Stimulated activated naive CD4-positive, alpha-beta T cell (primary cell): ENCODE measurements around the gene PLXNB3.
"Not testable (repeated sequence)": the region's sequence is repeated elsewhere in the genome, so short reads cannot be mapped to it uniquely, and the experiment has no call there.

Source experiments
- DNase-seq, 6 experiments: peaks; one replicate each; lab custom pipeline; 2025; lab: John Stamatoyannopoulos, UW

Gene PLXNB3

GRCh38 chrX:153763989-153764755 lies at the start of gene PLXNB3:
Gene PLXNB3 (plus strand): TSS chrX:153764249. CDS start chrX:153765536, 1,287 bp downstream.
- DNase-seq: peak; percentile 27 to 79 (median 67)

GRCh38 chrX:153714256-153714655 lies 49.8 kb upstream of the PLXNB3 start:
- no peak for DNase-seq

- DNase-seq: no peak
Observed at GRCh38 chrX:153717445-153717844, 46.6 kb upstream of the PLXNB3 start.

- no peak for DNase-seq
Observed at GRCh38 chrX:153719238-153719637, 44.8 kb upstream of the PLXNB3 start.

DNA sequence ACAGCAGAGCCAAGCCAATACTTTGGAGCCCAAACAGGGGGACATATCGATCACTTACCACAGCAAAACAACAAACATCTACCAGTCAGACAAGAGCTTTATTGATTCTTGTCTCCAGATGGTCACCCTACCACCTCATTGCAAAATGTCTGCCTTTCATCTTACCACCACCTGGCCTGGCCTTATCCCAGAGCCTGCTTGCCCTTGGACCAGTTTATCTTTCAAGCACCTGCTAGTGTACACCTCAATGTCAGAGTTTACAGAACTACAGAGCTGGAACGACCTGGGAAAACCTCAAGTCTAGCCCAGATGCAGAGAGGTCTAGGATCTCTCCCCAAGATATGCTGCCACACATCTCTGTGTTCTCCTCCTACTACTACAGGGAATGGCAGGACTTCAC lies 44.3 kb upstream of the PLXNB3 start:
- no peak for DNase-seq

GRCh38 chrX:153722704-153723350 lies 41.2 kb upstream of the PLXNB3 start:
- DNase-seq: no peak

- DNase-seq: peak; percentile 33 to 89 (median 78)
Observed at GRCh38 chrX:153723351-153724251, 40.4 kb upstream of the PLXNB3 start.

DNA sequence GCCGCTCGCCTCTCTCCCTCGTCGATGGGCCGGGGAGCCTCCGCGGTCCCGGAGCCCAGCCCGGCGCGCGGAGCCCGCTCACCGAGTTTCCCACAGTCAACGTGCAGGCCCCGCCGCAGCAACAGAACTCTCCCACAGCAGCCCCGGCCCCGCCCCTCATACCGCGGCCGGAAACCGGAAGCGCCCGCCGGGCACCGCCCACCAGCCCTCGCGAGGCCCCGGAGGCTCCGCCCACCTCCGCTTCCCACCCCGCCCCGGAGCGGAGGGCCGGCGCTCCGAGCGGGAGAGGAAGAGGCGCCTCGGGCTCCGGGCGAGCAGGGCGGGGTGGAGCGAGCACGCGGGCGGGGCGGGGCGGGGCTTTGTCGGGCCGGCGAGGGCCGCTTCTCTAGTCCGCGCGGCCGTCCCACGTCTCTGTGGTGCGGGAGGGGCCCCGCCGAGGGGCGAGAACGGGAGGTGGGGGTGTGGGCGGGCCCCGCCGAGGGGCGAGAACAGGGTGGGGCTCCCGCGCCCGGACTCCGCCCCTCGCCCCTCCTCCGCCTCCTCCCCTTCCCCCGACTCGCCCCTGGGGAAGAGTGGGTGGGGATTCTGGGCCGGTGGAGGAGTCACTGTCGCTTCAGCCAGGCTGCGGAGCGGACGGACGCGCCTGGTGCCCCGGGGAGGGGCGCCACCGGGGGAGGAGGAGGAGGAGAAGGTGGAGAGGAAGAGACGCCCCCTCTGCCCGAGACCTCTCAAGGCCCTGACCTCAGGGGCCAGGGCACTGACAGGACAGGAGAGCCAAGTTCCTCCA lies 39.6 kb upstream of the PLXNB3 start, which contains the start of the genes ABCD1 and BCAP31:
Gene ABCD1, plus strand, starts transcription at position 605 of the 787 bp plus-strand sequence. CDS start 411 bp downstream, outside the sequence.
Gene BCAP31, minus strand, starts transcription at position 136 of the 787 bp plus-strand sequence. CDS start 1,143 bp downstream, outside the sequence.
- peak; percentile 85 to 93 (median 88) for DNase-seq

DNA sequence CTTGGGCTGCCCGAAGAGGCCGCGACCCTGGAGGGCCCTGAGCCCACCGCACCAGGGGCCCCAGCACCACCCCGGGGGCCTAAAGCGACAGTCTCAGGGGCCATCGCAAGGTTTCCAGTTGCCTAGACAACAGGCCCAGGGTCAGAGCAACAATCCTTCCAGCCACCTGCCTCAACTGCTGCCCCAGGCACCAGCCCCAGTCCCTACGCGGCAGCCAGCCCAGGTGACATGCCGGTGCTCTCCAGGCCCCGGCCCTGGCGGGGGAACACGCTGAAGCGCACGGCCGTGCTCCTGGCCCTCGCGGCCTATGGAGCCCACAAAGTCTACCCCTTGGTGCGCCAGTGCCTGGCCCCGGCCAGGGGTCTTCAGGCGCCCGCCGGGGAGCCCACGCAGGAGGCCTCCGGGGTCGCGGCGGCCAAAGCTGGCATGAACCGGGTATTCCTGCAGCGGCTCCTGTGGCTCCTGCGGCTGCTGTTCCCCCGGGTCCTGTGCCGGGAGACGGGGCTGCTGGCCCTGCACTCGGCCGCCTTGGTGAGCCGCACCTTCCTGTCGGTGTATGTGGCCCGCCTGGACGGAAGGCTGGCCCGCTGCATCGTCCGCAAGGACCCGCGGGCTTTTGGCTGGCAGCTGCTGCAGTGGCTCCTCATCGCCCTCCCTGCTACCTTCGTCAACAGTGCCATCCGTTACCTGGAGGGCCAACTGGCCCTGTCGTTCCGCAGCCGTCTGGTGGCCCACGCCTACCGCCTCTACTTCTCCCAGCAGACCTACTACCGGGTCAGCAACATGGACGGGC lies 38.8 kb upstream of the PLXNB3 start:
- DNase-seq: peak in 1 of 6 experiments; percentile 42

DNA sequence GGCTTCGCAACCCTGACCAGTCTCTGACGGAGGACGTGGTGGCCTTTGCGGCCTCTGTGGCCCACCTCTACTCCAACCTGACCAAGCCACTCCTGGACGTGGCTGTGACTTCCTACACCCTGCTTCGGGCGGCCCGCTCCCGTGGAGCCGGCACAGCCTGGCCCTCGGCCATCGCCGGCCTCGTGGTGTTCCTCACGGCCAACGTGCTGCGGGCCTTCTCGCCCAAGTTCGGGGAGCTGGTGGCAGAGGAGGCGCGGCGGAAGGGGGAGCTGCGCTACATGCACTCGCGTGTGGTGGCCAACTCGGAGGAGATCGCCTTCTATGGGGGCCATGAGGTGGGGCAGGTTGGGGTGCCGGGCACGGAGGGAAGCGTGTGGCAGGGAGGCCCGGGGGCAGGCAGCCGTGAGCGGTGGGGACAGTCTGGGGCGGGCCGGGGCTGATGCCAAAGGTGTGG lies 38.2 kb upstream of the PLXNB3 start:
- DNase-seq: peak in 1 of 6 experiments; percentile 13

DNA sequence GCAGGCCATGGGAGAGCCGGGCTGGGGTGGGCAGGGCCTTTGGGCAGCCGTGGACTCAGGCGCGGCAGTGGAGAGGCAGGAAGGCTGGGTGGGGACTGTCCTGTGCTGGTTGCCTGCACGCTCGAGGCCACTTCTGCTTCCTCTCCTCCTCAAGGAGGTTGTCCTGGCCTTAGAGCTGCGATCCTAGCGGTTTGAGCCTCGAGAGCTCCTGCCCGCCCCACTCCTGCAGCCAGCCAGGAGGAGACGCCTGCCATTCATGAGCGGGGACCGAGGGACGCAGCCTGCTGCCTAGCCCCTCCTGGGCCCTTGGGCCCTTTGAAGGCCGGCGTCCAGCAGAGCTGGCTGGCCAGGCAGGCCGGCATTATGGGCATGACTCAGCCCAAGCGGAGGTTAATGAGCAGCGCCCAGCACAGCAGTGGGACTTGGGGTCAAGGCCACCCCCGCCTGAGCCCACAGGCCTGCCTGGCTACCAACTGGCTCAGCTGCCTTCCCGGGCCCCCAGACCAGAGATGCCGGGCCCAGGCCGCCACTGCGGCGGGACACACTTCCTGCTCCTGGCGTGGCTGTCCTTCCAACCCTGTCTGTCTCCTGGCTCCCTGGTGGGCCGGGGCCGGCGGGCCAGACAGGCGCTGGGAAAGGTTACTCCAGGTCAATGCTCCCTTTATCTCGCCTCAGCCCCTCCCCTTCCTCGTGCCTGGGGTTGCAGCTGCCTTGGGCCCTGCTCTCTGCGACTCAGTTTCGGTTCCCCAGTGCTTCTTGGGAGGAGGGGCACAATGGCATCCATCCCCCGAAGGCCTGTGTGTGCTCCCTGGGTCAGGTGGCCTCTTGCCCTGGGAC lies 37.5 kb upstream of the PLXNB3 start:
- DNase-seq: peak in 4 of 6 experiments; percentile 21 to 60 (median 38)

- DNase-seq: no peak
Observed at GRCh38 chrX:153727123-153727931, 36.7 kb upstream of the PLXNB3 start.

- DNase-seq: no peak
Observed at GRCh38 chrX:153728095-153728494, 36.0 kb upstream of the PLXNB3 start.

- DNase-seq: no peak
Observed at GRCh38 chrX:153728951-153729631, 35.0 kb upstream of the PLXNB3 start.

GRCh38 chrX:153730115-153730514 lies 33.9 kb upstream of the PLXNB3 start:
- not testable (repeated sequence) for DNase-seq

DNA sequence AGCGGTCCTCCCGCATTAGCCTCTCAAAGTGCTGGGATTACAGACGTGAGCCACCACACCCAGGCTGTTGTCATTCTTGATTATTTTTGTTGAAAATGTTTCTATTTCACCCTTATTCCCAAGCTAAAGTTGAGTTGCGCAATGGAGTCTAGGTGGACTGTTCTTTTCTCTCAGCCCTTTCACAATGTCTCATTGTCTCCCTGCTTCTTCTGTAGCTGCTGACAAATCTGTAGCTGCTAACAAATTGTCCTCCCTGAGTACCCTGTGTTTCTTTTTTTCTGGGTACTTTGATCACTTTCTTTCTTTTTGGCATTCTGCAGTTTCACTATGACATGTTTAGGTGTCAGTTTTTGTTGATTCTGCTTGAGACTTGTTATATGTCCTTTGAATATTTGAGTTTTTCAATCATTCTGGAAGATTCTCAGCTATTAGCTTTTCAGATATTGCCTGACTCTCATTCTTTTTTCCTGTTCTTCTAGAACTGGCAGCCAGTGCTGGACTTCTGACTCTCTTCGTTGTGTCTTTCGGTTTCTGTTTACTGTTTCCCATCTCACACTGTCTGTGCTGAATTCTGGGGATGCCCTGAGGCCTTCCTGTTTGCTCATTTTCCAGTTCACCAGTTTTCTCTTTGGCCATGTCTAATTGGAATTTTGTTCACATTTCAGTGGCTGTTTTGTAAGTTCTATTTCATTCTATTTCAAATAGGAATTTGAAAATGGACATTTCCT lies 32.8 kb upstream of the PLXNB3 start:
- no peak for DNase-seq

DNA sequence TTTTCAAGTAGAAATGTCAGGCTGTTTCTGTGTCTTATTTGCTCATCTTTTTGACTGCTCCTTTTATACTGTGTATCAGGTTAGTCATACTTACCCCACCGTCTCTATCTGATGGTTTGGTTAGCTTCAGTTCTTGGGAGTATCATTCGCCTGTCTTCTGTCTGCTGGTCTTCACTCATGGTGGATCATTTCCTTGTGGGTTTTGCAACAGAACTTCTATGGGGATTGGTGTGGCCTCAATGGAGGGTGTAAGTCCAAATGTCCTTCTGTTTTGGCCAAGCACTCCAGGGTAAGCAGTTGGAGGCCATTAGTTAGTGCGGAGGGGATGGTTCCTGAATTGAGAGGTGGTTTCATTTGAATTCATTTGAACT lies 32.2 kb upstream of the PLXNB3 start:
- DNase-seq: no peak
